SU-DHL-6 (cell line): Measurements from ENCODE around the gene C1orf116.

Source experiments
- H2AFZ ChIP-seq: fragments of 200-600 bp; sonication (generic); 2 replicates; pipeline ENCODE4 v1.6.1; 2014; ENCODE audit warnings: low read depth, mild to moderate bottlenecking, moderate library complexity, mixed read lengths, antibody characterized with exemption, low read length; ENCODE audit not compliant: severe bottlenecking
- H3F3A ChIP-seq: fragments of 200-600 bp; shearing (Covaris generic); 2 replicates; pipeline ENCODE4 v1.6.0; 2016; ENCODE audit warnings: antibody characterized with exemption, mild to moderate bottlenecking; ENCODE audit not compliant: insufficient read depth
- H3K27ac ChIP-seq: fragments of 200-600 bp; sonication (generic); 2 replicates; pipeline ENCODE4 v1.5.1; 2016; ENCODE audit warnings: low read depth, mild to moderate bottlenecking, low read length, moderate library complexity, mixed read lengths
- H3K27me3 ChIP-seq: fragments of 200-600 bp; sonication (generic), shearing (Covaris generic); 2 replicates; pipeline ENCODE4 v1.6.0; 2014; ENCODE audit warnings: mild to moderate bottlenecking, low read length
- H3K36me3 ChIP-seq: fragments of 200-600 bp; sonication (generic); 2 replicates; pipeline ENCODE4 v1.6.1; 2014; ENCODE audit warnings: mild to moderate bottlenecking, low read length, mixed read lengths
- H3K4me2 ChIP-seq: fragments of 300-600, 200-600 bp; shearing (Covaris generic), sonication (generic); 2 replicates; pipeline ENCODE4 v1.6.0; 2014; ENCODE audit warnings: low read length, low read depth, mild to moderate bottlenecking; ENCODE audit not compliant: poor library complexity, severe bottlenecking
- H3K4me3 ChIP-seq: fragments of 200-600 bp; sonication (generic); 2 replicates; pipeline ENCODE4 v1.5.1; 2014; ENCODE audit warnings: antibody characterized with exemption, low read length, mild to moderate bottlenecking, mixed read lengths; ENCODE audit not compliant: insufficient read depth, poor library complexity, severe bottlenecking
- H3K79me2 ChIP-seq: fragments of 200-600 bp; sonication (generic); 2 replicates; pipeline ENCODE4 v1.6.1; 2014; ENCODE audit warnings: mild to moderate bottlenecking, low read length, moderate library complexity; ENCODE audit not compliant: insufficient read depth
- H3K9ac ChIP-seq: fragments of 200-600 bp; sonication (generic); 2 replicates; pipeline ENCODE4 v1.7.0; 2014; ENCODE audit warnings: mild to moderate bottlenecking, low read length
- H3K9me2 ChIP-seq: fragments of 200-600 bp; sonication (generic); replicated peaks from 2 replicates; pipeline ENCODE4 v1.6.1; 2014; ENCODE audit warnings: low read length; ENCODE audit not compliant: insufficient read depth
- H3K9me3 ChIP-seq: fragments of 200-600 bp; sonication (generic); 2 replicates; pipeline ENCODE4 v1.6.1; 2014; ENCODE audit warnings: low read length, mixed read lengths; ENCODE audit not compliant: insufficient read depth
- H4K20me1 ChIP-seq: fragments of 200-600 bp; sonication (generic); 2 replicates; pipeline ENCODE4 v1.6.1; 2014; ENCODE audit warnings: low read depth, mild to moderate bottlenecking, antibody characterized with exemption, low read length, moderate library complexity, mixed read lengths
- CTCF ChIP-seq: fragments of 200-600 bp; sonication (generic); IDR thresholded peaks from one replicate; pipeline ENCODE4 v1.5.1; 2017; ENCODE audit warnings: antibody characterized with exemption, mild to moderate bottlenecking, low read length, moderate library complexity; ENCODE audit not compliant: insufficient read depth, poor library complexity, severe bottlenecking
- EZH2phosphoT487 ChIP-seq: fragments of 200-600 bp; sonication (generic), shearing (Covaris generic); conservative IDR thresholded peaks from 2 replicates; pipeline ENCODE4 v1.6.1; 2018; ENCODE audit warnings: mild to moderate bottlenecking, antibody characterized with exemption, low read length, moderate library complexity, mixed read lengths

C1orf116 gene

GRCh38 chr1:207032528-207033017 is at the start of gene C1orf116:
TSS of gene C1orf116 (minus strand) at chr1:207032756. CDS start at chr1:207027598, 5,158 bp downstream.
- TF ChIP-seq CTCF: no peak
- no peak for TF ChIP-seq EZH2phosphoT487
- Histone ChIP-seq H3K9me2 (no peaks in the 10 kb centered on the region), H3K4me3 (no peak within 1 kb of the TSS), H3F3A (no peaks in the 10 kb centered on the region), H3K9me3 (no peaks in the 10 kb centered on the region), H3K4me2 (no peak within 1 kb of the TSS), H3K27ac (no peak within 1 kb of the TSS), H2AFZ (no peak within 1 kb of the TSS), H3K9ac (no peak within 1 kb of the TSS), H3K27me3 (no peaks in the 10 kb centered on the region), H3K36me3 (no peaks in the 10 kb centered on the region), H3K79me2 (no peaks in the 10 kb centered on the region), H4K20me1 (no peaks in the 10 kb centered on the region)

GRCh38 chr1:207081806-207082205 is 49.2 kb upstream of the C1orf116 start:
- no peaks in the 10 kb centered on the region for H3F3A ChIP-seq
- H3K9ac ChIP-seq: no peak overlapping the region
- no peak overlapping the region for H3K4me2 ChIP-seq
- no peak overlapping the region for H3K4me3 ChIP-seq
- H3K36me3 ChIP-seq: no peaks in the 10 kb centered on the region
- H3K9me2 ChIP-seq: no peaks in the 10 kb centered on the region
- H3K9me3 ChIP-seq: no peaks in the 10 kb centered on the region
- no peak overlapping the region for H3K27ac ChIP-seq
- no peaks in the 10 kb centered on the region for H3K79me2 ChIP-seq
- H4K20me1 ChIP-seq: no peaks in the 10 kb centered on the region
- H3K27me3 ChIP-seq: no peaks in the 10 kb centered on the region
- TF ChIP-seq EZH2phosphoT487 (no peak), CTCF (no peak)
- no peak overlapping the region for H2AFZ ChIP-seq

- no peak overlapping the region for H3K9ac ChIP-seq
- no peaks in the 10 kb centered on the region for H3F3A ChIP-seq
- H3K79me2 ChIP-seq: no peaks in the 10 kb centered on the region
- no peaks in the 10 kb centered on the region for H3K9me2 ChIP-seq
- H3K9me3 ChIP-seq: no peaks in the 10 kb centered on the region
- no peaks in the 10 kb centered on the region for H3K27me3 ChIP-seq
- H3K4me2 ChIP-seq: no peak overlapping the region
- no peak overlapping the region for H2AFZ ChIP-seq
- TF ChIP-seq EZH2phosphoT487 (no peak), CTCF (no peak)
- no peak overlapping the region for H3K4me3 ChIP-seq
- no peaks in the 10 kb centered on the region for H4K20me1 ChIP-seq
- no peak overlapping the region for H3K27ac ChIP-seq
- no peaks in the 10 kb centered on the region for H3K36me3 ChIP-seq
These were observed 48.5 kb upstream of the C1orf116 start for GRCh38 chr1:207081088-207081487.
